ACHN (cell line): ENCODE measurements around the gene YIPF3.
"Not testable (repeated sequence)": the region's sequence is repeated elsewhere in the genome, so short reads cannot be mapped to it uniquely, and the experiment has no call there.

ENCODE experiments used
- DNase-seq: peaks from one replicate; pipeline ENCODE4 v3.0.0-alpha.2; 2015
- in situ Hi-C: cut with HindIII; loops from 2 replicates; pipeline ENCODE4 v1.10.0; 2017; ENCODE audit warnings: low sequenced_read_pairs, low pct_ligation_motif_present, low pct_unique_long_range_greater_than_20kb

The YIPF3 gene

DNA sequence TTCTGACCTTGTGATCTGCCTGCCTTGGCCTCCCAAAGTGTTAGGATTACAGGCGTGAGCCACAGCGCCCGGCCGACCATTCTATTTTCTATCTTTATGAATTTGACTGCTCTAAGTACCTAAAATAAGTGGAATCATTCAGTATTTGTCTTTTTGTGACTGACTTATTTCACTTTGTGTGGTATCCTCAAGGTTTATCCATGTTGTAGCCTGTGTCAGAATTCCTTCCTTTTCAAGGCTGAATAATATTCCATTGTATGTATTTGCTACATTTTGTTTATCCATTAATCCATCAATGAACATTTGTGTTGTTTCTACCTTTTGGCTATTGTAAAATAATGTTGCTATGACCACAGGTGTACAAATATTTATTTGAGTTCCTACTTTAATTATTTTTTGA is 44.2 kb downstream of the YIPF3 start:
- no peak for DNase-seq
- in situ Hi-C loops = no loop called here

DNA sequence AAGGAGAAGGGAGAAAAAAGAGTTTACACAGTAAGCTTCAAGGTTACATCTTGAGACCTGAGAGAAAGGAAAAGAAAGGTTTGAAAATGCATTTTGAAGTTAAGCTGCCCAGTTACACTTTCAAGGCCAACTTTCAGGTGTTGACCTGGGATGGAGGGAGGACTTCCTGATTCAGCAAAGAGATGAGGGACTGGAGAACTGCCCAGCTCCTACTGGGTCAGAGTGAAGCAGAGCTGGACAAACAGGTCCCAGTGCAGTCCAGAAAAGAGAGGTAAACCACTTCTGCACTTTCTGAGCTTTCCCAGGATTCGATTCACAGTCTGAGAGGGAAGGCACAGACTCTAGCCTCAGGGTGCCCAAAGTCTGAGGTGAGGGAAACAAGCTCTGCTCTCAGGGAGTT is 45.3 kb downstream of the YIPF3 start:
- DNase-seq = no peak
- in situ Hi-C loops = no loop called here

DNA sequence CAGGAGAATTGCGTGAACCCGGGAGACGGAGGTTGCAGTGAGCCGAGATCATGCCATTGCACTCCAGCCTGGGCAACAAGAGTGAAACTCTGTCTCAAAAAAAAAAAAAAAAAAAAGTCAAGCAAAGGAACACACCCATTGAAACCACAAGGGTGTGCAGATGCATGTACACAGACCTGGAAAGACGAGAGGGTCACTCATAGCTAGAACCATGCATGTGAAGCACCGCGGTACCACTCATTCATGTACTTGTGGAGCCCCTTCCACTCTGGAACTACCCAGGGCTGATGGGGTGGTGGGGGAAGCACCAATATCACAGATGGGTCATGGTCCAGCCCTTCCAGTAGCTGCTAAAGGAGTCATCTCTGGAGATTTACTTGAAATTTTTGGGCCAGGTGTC is 46.8 kb downstream of the YIPF3 start:
- in situ Hi-C loops = no loop called here

DNA sequence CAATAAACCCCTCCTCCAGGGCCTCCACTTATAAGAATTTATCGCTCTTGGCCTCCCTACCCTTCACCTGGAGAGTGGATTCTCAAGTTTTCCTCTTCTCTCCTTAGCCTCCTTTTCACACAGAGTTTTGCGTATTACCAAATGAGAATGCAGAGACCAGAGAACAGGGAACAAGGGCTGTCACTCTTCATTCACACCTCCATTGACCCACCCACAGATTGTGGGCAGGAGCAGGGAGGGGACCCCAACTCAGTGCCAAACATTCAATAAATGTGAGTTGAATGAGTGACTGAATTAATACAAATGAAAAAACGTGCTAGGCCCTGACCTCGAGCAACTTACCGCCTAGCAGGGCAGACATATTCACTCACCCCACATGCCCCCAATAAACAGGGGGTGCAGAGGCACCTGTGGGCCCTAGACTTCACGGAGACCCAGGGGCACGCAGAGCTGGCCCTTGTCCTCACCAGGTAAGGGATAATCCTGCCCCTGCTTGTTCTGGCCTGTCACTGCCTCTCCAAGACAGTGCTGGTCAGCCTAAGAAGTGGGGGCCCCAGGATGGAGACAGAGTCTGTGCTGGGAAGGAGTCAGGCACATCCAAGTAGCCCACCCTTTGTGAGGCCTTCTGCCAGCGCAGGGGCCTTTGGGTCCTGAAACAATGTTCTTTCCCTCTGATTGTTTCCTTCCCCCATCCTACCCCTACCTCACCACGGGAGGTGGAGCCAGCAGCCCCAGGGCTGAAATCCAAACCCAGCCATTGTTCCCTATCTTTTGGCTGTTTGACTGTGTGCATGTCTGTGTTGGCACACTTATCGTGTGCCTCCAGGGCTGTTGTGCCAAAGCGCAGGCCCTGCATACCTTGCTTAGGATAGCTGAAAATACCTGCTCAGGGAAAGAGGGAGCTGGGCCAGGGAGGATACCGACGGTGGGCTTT is 47.7 kb downstream of the YIPF3 start:
- in situ Hi-C loops = no loop called here

More for the DNA sequence above, 46.8 kb downstream of the YIPF3 start:
- DNase-seq = no peak

DNA sequence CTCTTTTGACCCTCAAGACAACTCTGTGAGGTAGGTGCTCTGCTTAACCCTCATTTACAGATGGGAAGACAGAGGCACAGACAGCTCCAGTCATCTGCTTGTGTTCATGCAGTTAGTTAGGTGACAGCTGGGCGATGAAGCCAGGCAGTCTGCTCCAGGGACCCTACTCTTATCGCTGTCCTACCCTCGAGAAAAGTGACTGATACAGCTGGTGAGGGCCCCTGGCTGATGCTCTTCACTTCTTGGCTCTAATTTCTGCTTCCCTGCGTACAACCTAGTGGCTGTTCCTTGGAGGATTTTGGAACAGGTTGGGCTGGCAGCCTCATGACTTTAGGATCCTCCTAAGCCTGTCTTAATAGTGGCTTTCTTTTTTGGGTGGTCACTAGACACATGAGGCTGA is 48.5 kb downstream of the YIPF3 start:
- DNase-seq = no peak
- in situ Hi-C loops = no loop called here

More for the DNA sequence above, 47.7 kb downstream of the YIPF3 start:
- no peak for DNase-seq

DNA sequence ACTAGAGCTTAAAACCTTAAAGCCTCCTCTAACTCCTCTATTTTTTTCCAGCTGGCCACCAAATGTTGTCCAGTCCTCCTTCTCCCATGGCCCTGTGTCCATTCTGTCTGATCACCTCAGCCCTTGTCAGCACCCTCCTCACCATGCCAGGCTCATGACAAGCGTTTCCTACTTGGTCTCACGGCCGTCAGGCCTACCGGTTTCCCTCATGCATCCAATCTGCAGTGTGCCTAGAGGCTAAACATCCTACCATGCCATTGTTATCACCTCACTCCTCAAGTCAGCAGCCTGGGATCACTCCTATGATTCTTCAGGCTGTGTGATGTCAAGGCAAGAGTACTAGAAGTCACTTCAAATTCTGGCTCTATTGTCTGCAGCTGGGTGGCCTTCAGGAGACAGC is 49.0 kb downstream of the YIPF3 start:
- DNase-seq = no peak
- in situ Hi-C loops = no loop called here

DNA sequence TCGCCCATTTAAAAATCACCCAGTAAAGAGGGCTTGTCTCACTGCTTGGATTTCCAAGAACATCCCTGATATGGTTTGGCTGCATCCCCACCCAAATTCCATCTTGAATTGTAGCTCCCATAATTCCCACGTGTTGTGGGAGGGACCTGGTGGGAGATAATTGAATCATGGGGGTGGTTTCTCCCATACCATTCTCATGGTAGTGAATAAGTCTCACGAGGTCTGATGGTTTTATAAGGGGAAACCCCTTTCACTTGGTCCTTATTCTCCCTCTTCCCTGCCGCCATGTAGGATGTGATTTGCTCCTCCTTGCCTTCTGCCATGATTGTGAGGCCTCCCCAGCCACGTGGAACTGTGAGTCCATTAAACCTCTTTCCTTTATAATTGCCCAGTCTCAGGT is 49.5 kb downstream of the YIPF3 start:
- in situ Hi-C loops, DNase-seq: not testable (repeated sequence)

DNA sequence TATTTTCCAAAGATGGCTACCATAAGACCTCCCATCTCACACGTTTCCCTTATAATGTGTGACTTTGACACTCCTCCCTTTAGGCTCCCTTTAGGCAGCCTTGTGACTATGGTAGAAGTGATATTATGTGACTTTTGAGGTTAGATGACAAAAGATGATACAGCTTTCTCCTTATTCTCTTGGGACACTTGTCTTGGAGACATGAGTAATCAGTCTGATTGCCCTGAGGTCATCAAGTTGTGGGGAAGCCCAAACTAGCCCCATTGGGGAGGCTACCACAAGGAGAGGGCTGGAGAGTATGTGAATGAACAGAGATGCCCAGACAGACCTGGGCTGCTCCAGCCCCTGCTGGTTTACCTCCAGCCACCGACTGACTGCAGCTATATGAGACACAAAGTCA is 50.8 kb downstream of the YIPF3 start:
- in situ Hi-C loops = no loop called here
- DNase-seq = no peak

DNA sequence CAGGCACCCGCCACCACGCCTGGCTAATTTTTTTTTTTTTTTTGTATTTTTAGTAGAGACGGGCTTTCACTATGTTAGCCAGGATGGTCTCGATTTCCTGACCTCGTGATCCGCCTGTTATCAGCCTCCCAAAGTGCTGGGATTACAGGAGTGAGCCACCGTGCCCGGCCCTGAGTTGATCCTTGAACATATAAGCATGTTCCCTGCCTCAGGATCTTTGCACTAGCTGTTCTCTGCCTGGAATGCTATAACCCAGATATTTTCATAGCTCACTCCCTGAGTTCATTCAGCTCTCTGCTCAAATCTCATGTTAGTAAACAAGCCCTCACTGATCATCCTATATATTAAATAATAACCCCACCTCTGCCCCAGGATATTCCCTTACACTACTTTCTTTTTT is 52.4 kb downstream of the YIPF3 start:
- in situ Hi-C loops = no loop called here
- no peak for DNase-seq

DNA sequence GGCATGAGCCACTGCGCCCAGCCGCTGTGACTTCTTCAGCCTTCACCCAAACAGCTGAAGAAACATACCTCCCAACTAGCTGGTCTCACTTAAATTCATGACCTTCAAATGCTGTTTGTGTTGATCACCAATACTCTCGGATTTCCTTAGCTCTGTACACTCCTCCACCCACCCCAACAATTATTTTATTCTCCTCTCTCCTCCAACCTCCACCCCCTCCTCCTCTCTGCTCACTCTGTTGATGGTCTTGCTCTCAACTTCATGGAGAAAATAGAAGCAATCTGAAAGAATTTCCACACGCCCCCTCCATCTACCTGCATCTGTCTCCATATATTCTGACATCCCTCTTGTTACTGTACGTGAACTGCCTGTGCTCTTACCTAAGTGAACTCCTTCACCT is 54.8 kb downstream of the YIPF3 start:
- in situ Hi-C loops = no loop called here
- DNase-seq = no peak
